Endothelial cell of umbilical vein (primary cell): ENCODE data around the gene NOTCH3.

ENCODE experiments used
- MAX ChIP-seq: IDR thresholded peaks from 2 replicates; pipeline ENCODE4 v1.6.1; 2011; ENCODE audit not compliant: insufficient read depth, insufficient read length
- MYC ChIP-seq: IDR thresholded peaks from one replicate; pipeline ENCODE4 v1.6.1; 2011; ENCODE audit warnings: mild to moderate bottlenecking, low read depth, low read length
- POLR2AphosphoS5 ChIP-seq: IDR thresholded peaks from 2 replicates; pipeline ENCODE4 v1.6.1; 2012; ENCODE audit warnings: low read depth, mild to moderate bottlenecking, control low read depth, low read length, moderate library complexity; ENCODE audit not compliant: insufficient read depth

DNA sequence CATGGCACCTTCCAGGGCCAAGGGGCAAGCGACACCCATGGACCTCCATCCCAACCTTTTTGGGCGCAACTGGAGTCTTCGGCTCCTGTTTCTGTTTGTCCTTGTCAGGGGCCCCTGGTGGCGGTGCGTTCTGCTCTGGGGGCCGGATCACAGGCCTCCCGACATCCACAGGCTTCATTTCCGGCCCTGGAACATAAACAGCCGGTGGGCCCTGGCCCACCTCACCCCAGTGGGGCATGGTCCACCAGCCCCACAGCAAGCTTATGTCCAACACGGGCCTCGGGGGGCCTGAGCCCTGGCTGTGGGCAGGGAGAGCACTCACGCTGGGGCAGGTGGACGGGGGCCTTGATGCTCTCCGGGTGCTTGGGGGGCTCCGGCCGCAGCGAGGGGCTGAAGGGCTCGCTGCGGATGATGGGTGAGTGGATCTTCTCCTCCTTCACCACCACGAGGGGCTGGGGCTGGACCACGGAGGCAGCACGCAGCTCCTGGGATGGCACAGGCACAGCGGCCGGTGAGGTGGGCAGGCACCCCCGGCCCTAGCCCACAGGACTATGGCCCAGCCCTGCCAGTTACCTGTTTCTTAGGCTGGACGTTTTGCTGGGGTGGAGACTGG lies 38.6 kb upstream of the NOTCH3 start:
- TF ChIP-seq MAX (no peak), POLR2AphosphoS5 (no peak), MYC (no peak)
